Posterior vena cava (tissue), 2 donors: ENCODE measurements around the gene FGF18. TPM values are rescaled to one million over a fixed set of nuclear protein-coding genes. Genes with fewer than 3 reads are reported as not detected.

Source experiments
- microRNA-seq, 2 donors: library from miRNA; unstranded; fragments of <30 nt; microRNA quantifications; one replicate each; pipeline ENCODE4 v1.2.0, GENCODE V29; 2020 to 2021; ENCODE audit warnings: borderline microRNAs expressed in 2 of 2
- total RNA-seq, 2 donors: library from RNA; stranded (reverse); fragmentation: NEBNext Ultra II Directional; extraction: Animal tissue kit (Norgen Biotek cat#: 25700); gene quantifications; one replicate each; pipeline ENCODE4 v1.2.1, GENCODE V29; 2021
- donor health status: DM: yes; HTN: yes; CAD: no.
- donor health status: DM: yes; HTN: yes; CAD: no.

Gene FGF18
- total RNA-seq, 2 donors from 2014 or later, result 6.6 to 11.5 TPM

Small RNA genes within 50 kb of the gene (microRNA-seq; reads per million reads assigned to microRNA genes)
- gene MIR3912, result 0.26 to 2.6 reads per million in 2 donors

Other genes with a start within 250 kb of the FGF18 start
- gene TLX3, start 110.4 kb upstream of the FGF18 start, total RNA-seq, result not detected
- 100 to 1,000 TPM; 500 to 508 TPM for gene NPM1, start 31.8 kb upstream of the FGF18 start, total RNA-seq